Pancreas (tissue), 10 donors: ENCODE results near the gene MLH1. TPM values are rescaled to one million over a fixed set of nuclear protein-coding genes. Genes with fewer than 3 reads are reported as not detected.

Source experiments
- ATAC-seq, 4 donors: fragments of 200-7000 bp; cut with Tn5 transposase; one replicate each; pipeline versions ENCODE4 v1.8.0 to v1.9.1; 2020; ENCODE audit warnings: mild to moderate bottlenecking in 4 of 4, moderate library complexity in 4 of 4
- DNase-seq, 6 donors: peaks; one replicate each; pipeline ENCODE4 v3.0.0-alpha.2; 2020
- FAIRE-seq: peaks from 2 replicates; lab custom pipeline; 2012; peaks lifted over from hg19 to GRCh38; lab: Jason Lieb, UNC
- H3K27ac ChIP-seq, 4 donors: fragments of 200-600 bp; sonication (generic); 1 replicate in 3 of 4; 2 replicates in 1 of 4; pipeline versions ENCODE4 v1.5.0 to v1.8.0; 2020
- H3K27me3 ChIP-seq, 4 donors: fragments of 200-600 bp; one replicate each; pipeline ENCODE4 v1.8.0; 2021
- H3K36me3 ChIP-seq, 3 donors: fragments of 200-600 bp; sonication (generic) in 1 of 3; one replicate each; pipeline versions ENCODE4 v1.5.0 to v1.8.0; 2020 to 2021
- H3K4me1 ChIP-seq, 3 donors: fragments of 200-600 bp; one replicate each; pipeline ENCODE4 v1.8.0; 2021
- H3K4me3 ChIP-seq, 4 donors: fragments of 200-600 bp; sonication (generic) in 2 of 4; one replicate each; pipeline versions ENCODE4 v1.5.0 to v1.8.0; 2020 to 2021
- H3K9me3 ChIP-seq, 4 donors: fragments of 200-600 bp; one replicate each; pipeline ENCODE4 v1.8.0; 2021
- WGBS, 2 donors: extraction: QIAGEN DNeasy Blood & Tissue Kit; methylation state at CpG; one replicate each; pipeline ENCODE4 v1.1.7; 2013; 5-methylcytosine and 5-hydroxymethylcytosine counted together
- intact Hi-C, 3 donors: fragments of 100-400 bp; cut with DNase I; formaldehyde crosslinking; loops; one replicate each; pipeline versions ENCODE4 v1.11.1 to v1.14.2; 2022
- polyA plus RNA-seq, 2 donors: library from polyadenylated mRNA; stranded (reverse); fragments of 200-250 nt; gene quantifications; one replicate each; pipeline ENCODE4 v1.2.3, GENCODE V29; 2013
- total RNA-seq, 6 donors: library from RNA; stranded (reverse); fragmentation: NEBNext Ultra II Directional in 4 of 6; extraction: Animal tissue kit (Norgen Biotek cat#: 25700) in 4 of 6; gene quantifications; one replicate each; pipeline versions ENCODE4 v1.2.1 to v1.2.4, GENCODE V29; 2021 to 2023
- TF ChIP-seq, protein P1 (sequence below), 4 donors: fragments of 200-600 bp; sonication (generic) in 3 of 4; IDR thresholded peaks; one replicate each; pipeline versions ENCODE4 v1.5.0 to v1.8.0; 2021; ENCODE audit warnings: antibody characterized with exemption in 4 of 4
- donor health status: healthy with polysubstance abuse.
- donor health status: DM: no; HTN: no; CAD: no; lungs with moderate emphysema.
- donor health status: DM: no; HTN: no; CAD: no.
- donor health status: control.
- donor health status: control.
- donor health status: Bipolar disorder and iron deficiency.
- donor health status: DM: yes; HTN: yes; CAD: no.
- donor health status: DM: no; HTN: no; CAD: no.
- donor health status: DM: no; HTN: no; CAD: no.
- donor health status: DM: yes; HTN: yes; CAD: no.

Gene MLH1
- total and polyA plus RNA-seq, 8 donors: 7.9 to 16.4 (median 13.3) TPM

DNA sequence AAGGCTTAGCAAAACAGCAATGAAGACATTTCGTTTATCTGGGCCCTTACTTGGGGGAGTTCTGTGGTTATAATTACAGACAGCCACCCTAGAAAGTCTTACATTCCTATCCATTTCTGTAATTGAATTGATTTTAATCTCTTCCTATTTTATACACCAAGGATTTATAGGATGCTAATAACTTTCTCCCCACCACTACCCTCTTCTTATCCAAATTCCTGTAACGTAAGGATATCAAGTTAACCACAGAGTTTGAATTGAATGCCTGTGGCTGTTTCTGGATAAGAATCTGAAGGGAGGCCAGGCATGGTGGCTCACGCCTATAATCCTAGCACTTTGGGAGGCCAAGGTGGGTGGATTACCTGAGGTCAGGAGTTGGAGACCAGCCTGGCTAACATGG, 78.6 kb downstream of the MLH1 start:
- Histone ChIP-seq H3K36me3 (no peaks in the 10 kb centered on the region), H3K27ac (no peak overlapping the region), H3K4me3 (no peak overlapping the region), H3K27me3 (no peaks in the 10 kb centered on the region), H3K9me3 (no peaks in the 10 kb centered on the region), H3K4me1 (no peaks in the 10 kb centered on the region)
- TF ChIP-seq, protein P1, sequence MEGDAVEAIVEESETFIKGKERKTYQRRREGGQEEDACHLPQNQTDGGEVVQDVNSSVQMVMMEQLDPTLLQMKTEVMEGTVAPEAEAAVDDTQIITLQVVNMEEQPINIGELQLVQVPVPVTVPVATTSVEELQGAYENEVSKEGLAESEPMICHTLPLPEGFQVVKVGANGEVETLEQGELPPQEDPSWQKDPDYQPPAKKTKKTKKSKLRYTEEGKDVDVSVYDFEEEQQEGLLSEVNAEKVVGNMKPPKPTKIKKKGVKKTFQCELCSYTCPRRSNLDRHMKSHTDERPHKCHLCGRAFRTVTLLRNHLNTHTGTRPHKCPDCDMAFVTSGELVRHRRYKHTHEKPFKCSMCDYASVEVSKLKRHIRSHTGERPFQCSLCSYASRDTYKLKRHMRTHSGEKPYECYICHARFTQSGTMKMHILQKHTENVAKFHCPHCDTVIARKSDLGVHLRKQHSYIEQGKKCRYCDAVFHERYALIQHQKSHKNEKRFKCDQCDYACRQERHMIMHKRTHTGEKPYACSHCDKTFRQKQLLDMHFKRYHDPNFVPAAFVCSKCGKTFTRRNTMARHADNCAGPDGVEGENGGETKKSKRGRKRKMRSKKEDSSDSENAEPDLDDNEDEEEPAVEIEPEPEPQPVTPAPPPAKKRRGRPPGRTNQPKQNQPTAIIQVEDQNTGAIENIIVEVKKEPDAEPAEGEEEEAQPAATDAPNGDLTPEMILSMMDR (IDR thresholded peaks at IDR 0.05): no peak
- no peak for DNase-seq
- ATAC-seq: no peak
- WGBS, 2 donors: 90 to 95% methylated on average over 3 of the region's 3 CpGs
- FAIRE-seq: no peak
- intact Hi-C loops: no loop called here

DNA sequence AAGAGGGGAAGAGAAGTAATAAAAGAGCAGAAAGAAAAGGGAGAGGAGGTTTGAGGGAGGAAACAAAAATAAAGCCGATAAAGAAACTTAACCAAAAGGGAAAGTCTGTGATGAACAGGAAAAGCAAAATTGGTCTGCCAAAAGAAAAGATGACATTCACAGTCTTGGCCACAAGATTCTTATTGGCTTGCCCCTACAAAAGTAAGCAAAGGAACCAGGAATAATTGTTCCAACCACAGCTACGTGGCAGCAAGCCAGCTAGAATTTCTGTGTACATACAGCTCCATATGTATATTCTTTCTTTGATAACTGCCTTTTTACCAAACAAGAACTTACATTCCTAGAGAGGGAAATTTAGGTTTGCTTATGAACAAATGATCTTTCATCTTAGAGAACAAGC, 79.6 kb downstream of the MLH1 start:
- no peaks in the 10 kb centered on the region for H3K27me3 ChIP-seq
- no peak overlapping the region for H3K27ac ChIP-seq
- no peak for FAIRE-seq
- H3K9me3 ChIP-seq: no peaks in the 10 kb centered on the region
- TF ChIP-seq, protein P1 (IDR thresholded peaks at IDR 0.05): no peak
- ATAC-seq: no peak
- 65 to 72% methylated on average over 2 of the region's 2 CpGs for WGBS, 2 donors
- DNase-seq: no peak
- H3K4me3 ChIP-seq: no peak overlapping the region
- no peaks in the 10 kb centered on the region for H3K36me3 ChIP-seq
- H3K4me1 ChIP-seq: no peaks in the 10 kb centered on the region
- intact Hi-C loops: no loop called here

DNA sequence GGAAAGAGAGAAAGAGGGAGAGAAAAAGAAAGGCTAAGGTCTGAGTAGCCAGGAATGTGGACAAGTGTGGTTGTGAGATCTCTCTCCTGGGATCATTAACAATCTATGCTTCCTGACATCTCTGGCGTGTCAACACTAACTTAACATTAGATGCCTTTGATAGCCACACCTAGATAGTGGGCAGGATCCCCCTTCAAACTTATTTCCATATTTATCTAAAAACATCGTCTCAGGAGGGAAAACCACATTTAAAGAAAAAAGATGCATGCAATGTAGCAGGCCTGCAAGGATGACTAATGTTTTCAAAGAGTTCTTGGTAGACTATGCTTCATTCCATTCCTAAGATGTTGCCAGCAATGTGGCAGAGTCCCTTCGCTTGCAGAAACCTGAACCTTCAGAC, 80.9 kb downstream of the MLH1 start:
- 75 to 88% methylated on average over 3 of the region's 3 CpGs for WGBS, 2 donors
- no peak for DNase-seq
- Histone ChIP-seq H3K27ac (no peak overlapping the region), H3K36me3 (no peaks in the 10 kb centered on the region), H3K9me3 (no peaks in the 10 kb centered on the region), H3K4me1 (no peaks in the 10 kb centered on the region), H3K4me3 (no peak overlapping the region), H3K27me3 (no peaks in the 10 kb centered on the region)
- intact Hi-C loops: no loop called here
- TF ChIP-seq, protein P1 (IDR thresholded peaks at IDR 0.05): no peak
- no peak for FAIRE-seq
- no peak for ATAC-seq

- no peak overlapping the region for H3K27ac ChIP-seq
- no peaks in the 10 kb centered on the region for H3K9me3 ChIP-seq
- DNase-seq (no peak), FAIRE-seq (no peak), ATAC-seq (no peak)
- intact Hi-C loops: no loop called here
- no peak overlapping the region for H3K4me3 ChIP-seq
- H3K36me3 ChIP-seq: no peaks in the 10 kb centered on the region
- H3K27me3 ChIP-seq: no peaks in the 10 kb centered on the region
- H3K4me1 ChIP-seq: no peaks in the 10 kb centered on the region
- TF ChIP-seq, protein P1 (IDR thresholded peaks at IDR 0.05): no peak
- 98 to 100% methylated on average over 1 of the region's 1 CpG for WGBS, 2 donors
Measured at GRCh38 chr3:37075955-37076354, 82.6 kb downstream of the MLH1 start.

- H3K36me3 ChIP-seq: no peaks in the 10 kb centered on the region
- WGBS, 2 donors: 59 to 63% methylated on average over 3 of the region's 3 CpGs
Measured at GRCh38 chr3:37082317-37082716, 89.0 kb downstream of the MLH1 start.

More at GRCh38 chr3:37082317-37082716, 89.0 kb downstream of the MLH1 start:
- no peak for DNase-seq
- no peak overlapping the region for H3K27ac ChIP-seq
- no peaks in the 10 kb centered on the region for H3K4me1 ChIP-seq
- H3K4me3 ChIP-seq: no peak overlapping the region
- H3K9me3 ChIP-seq: no peaks in the 10 kb centered on the region
- TF ChIP-seq, protein P1 (IDR thresholded peaks at IDR 0.05): no peak
- no peak for ATAC-seq
- intact Hi-C loops: no loop called here
- no peak for FAIRE-seq
- H3K27me3 ChIP-seq: no peaks in the 10 kb centered on the region
